A549 (cell line): Measurements from ENCODE around the gene TSNAX. TPM values are rescaled to one million over a fixed set of nuclear protein-coding genes. Genes with fewer than 3 reads are reported as not detected.
A peak's percentile ranks its signal among the peaks of the same experiment; 100 is the strongest.

Source experiments
- ATAC-seq, 2 experiments: fragments of 200-7000 bp in 1 of 2; fragments of >200 bp in 1 of 2; cut with Nextera tagmentation in 1 of 2; cut with Tn5 transposase in 1 of 2; 3 replicates each; pipeline versions ENCODE4 v1.8.0 to v1.9.1; 2018 to 2020; ENCODE audit warnings: mild to moderate bottlenecking in 1 of 2, moderate library complexity in 1 of 2
- CTCF ChIA-PET: fragments of 300-600 bp; sonication (Branson Sonifier 250); formaldehyde crosslinking; extraction: SDS; loops from one replicate; lab custom pipeline; 2021; ENCODE audit warnings: antibody characterized with exemption, inconsistent platforms; lab: Yijun Ruan, JAX
- POLR2A ChIA-PET: fragments of 350-600 bp; formaldehyde crosslinking; extraction: SDS; loops from one replicate; lab custom pipeline; 2021; ENCODE audit warnings: antibody characterized with exemption, inconsistent platforms; lab: Yijun Ruan, JAX
- DNase-seq, 2 experiments: peaks; one replicate each; pipeline versions ENCODE4 v3.0.0 to v3.0.0-alpha.2; 2011 to 2016; ENCODE audit warnings: low read depth in 1 of 2, low spot score in 1 of 2
- FAIRE-seq: peaks from 2 replicates; lab custom pipeline; 2011; peaks lifted over from hg19 to GRCh38; lab: Jason Lieb, UNC
- H3K27ac ChIP-seq, 2 experiments: fragments of >200 bp; sonication (Bioruptor Twin); formaldehyde crosslinking; 3 replicates each; pipeline ENCODE4 v1.5.1; 2016 to 2017
- H3K4me1 ChIP-seq: fragments of >200 bp; sonication (Bioruptor Twin); formaldehyde crosslinking; 3 replicates; pipeline ENCODE4 v1.6.1; 2016
- H3K4me2 ChIP-seq: fragments of >200 bp; sonication (Bioruptor Twin); formaldehyde crosslinking; 3 replicates; pipeline ENCODE4 v1.6.1; 2016
- H3K4me3 ChIP-seq: fragments of >200 bp; sonication (Bioruptor Twin); formaldehyde crosslinking; 3 replicates; pipeline ENCODE4 v1.5.1; 2016
- H3K9me3 ChIP-seq: fragments of >200 bp; sonication (Bioruptor Twin); formaldehyde crosslinking; 3 replicates; pipeline ENCODE4 v1.6.1; 2016
- ATOH8 ChIP-seq: fragments of 250-450 bp; sonication (Bioruptor Pico); IDR thresholded peaks from 2 replicates; pipeline ENCODE4 v1.5.0; 2020; ENCODE audit warnings: low read depth, mild to moderate bottlenecking, moderate library complexity
- BHLHE40 ChIP-seq: IDR thresholded peaks from 2 replicates; pipeline ENCODE4 v1.6.1; 2012; ENCODE audit warnings: low read depth, low read length, inconsistent platforms
- CEBPB ChIP-seq, 2 experiments: fragments of >200 bp in 1 of 2; sonication (Bioruptor Twin) in 1 of 2; formaldehyde crosslinking in 1 of 2; IDR thresholded peaks; 2 replicates each; pipeline ENCODE4 v1.6.1; 2012 to 2016
- E2F6 ChIP-seq: IDR thresholded peaks from 2 replicates; pipeline ENCODE4 v1.6.1; 2012; ENCODE audit warnings: low read depth, borderline replicate concordance
- EHF ChIP-seq: fragments of 250-450 bp; sonication (Bioruptor Pico); IDR thresholded peaks from 2 replicates; pipeline ENCODE4 v1.5.0; 2020; ENCODE audit warnings: mild to moderate bottlenecking
- EHMT2 ChIP-seq: fragments of 200-600 bp; sonication (generic); IDR thresholded peaks from 2 replicates; pipeline ENCODE4 v1.6.1; 2016; ENCODE audit warnings: antibody characterized with exemption, low read depth, mild to moderate bottlenecking, moderate library complexity
- EP300 ChIP-seq, 2 experiments: fragments of >200 bp; sonication (Bioruptor Twin); formaldehyde crosslinking; IDR thresholded peaks; 2 replicates in 1 of 2; 3 replicates in 1 of 2; pipeline ENCODE4 v1.6.1; 2016 to 2017
- FOSB ChIP-seq: fragments of 250-450 bp; sonication (Bioruptor Pico); IDR thresholded peaks from 2 replicates; pipeline ENCODE4 v1.5.0; 2020; ENCODE audit warnings: mild to moderate bottlenecking, moderate library complexity
- FOSL2 ChIP-seq, 2 experiments: fragments of 450-650 bp in 1 of 2; fragments of >200 bp in 1 of 2; sonication (Bioruptor Twin) in 1 of 2; formaldehyde crosslinking; IDR thresholded peaks; 2 replicates each; pipeline versions ENCODE4 v1.5.0 to v1.6.1; 2016 to 2020; ENCODE audit warnings: mild to moderate bottlenecking in 1 of 2, moderate library complexity in 1 of 2
- FOXS1 ChIP-seq: fragments of 250-450 bp; sonication (Bioruptor Pico); IDR thresholded peaks from 2 replicates; pipeline ENCODE4 v1.5.0; 2020; ENCODE audit warnings: mild to moderate bottlenecking, moderate library complexity
- GATA3 ChIP-seq: IDR thresholded peaks from 2 replicates; pipeline ENCODE4 v1.6.1; 2012; ENCODE audit warnings: borderline replicate concordance
- HDAC2 ChIP-seq: fragments of 200-600 bp; sonication (generic); IDR thresholded peaks from 2 replicates; pipeline ENCODE4 v1.6.1; 2016
- HES2 ChIP-seq: fragments of >200 bp; sonication (Bioruptor Twin); formaldehyde crosslinking; IDR thresholded peaks from 2 replicates; pipeline ENCODE4 v1.6.1; 2016
- HOXA7 ChIP-seq: fragments of 250-450 bp; sonication (Bioruptor Pico); IDR thresholded peaks from 2 replicates; pipeline ENCODE4 v1.5.0; 2020; ENCODE audit warnings: mild to moderate bottlenecking, moderate library complexity
- HOXB5 ChIP-seq: fragments of 250-450 bp; sonication (Bioruptor Pico); IDR thresholded peaks from 2 replicates; pipeline ENCODE4 v1.5.0; 2020; ENCODE audit warnings: mild to moderate bottlenecking, moderate library complexity
- JUNB ChIP-seq: fragments of >200 bp; sonication (Bioruptor Twin); formaldehyde crosslinking; IDR thresholded peaks from 2 replicates; pipeline ENCODE4 v1.6.1; 2016
- KDM1A ChIP-seq: fragments of 200-600 bp; sonication (generic); IDR thresholded peaks from 2 replicates; pipeline ENCODE4 v1.6.1; 2016; ENCODE audit warnings: low read depth, mild to moderate bottlenecking
- KDM5A ChIP-seq: fragments of 200-600 bp; sonication (generic); IDR thresholded peaks from 2 replicates; pipeline ENCODE4 v1.6.1; 2016; ENCODE audit warnings: antibody characterized with exemption, mild to moderate bottlenecking
- MAFK ChIP-seq: fragments of 450-650 bp; IDR thresholded peaks from 2 replicates; pipeline ENCODE4 v1.6.1; 2014; ENCODE audit not compliant: partially characterized antibody
- MAZ ChIP-seq: fragments of 150-350 bp; IDR thresholded peaks from 2 replicates; pipeline ENCODE4 v1.6.1; 2014; ENCODE audit warnings: antibody characterized with exemption, low read depth, low read length, borderline replicate concordance
- MYC ChIP-seq: IDR thresholded peaks from 2 replicates; pipeline ENCODE4 v1.6.1; 2012; ENCODE audit warnings: mild to moderate bottlenecking, inconsistent platforms, low read length, improper control_type of control experiment, borderline replicate concordance
- NR3C1 ChIP-seq: fragments of >200 bp; sonication (Bioruptor Twin); formaldehyde crosslinking; IDR thresholded peaks from 3 replicates; pipeline ENCODE4 v1.6.1; 2017
- PBX3 ChIP-seq: IDR thresholded peaks from 2 replicates; pipeline ENCODE4 v1.6.1; 2012
- PHF8 ChIP-seq: fragments of 200-600 bp; sonication (generic); IDR thresholded peaks from 2 replicates; pipeline ENCODE4 v1.6.1; 2016; ENCODE audit warnings: low read depth, mild to moderate bottlenecking, antibody characterized with exemption, moderate library complexity, borderline replicate concordance
- RAD21 ChIP-seq, 2 experiments: fragments of >200 bp in 1 of 2; sonication (Bioruptor Twin) in 1 of 2; formaldehyde crosslinking in 1 of 2; IDR thresholded peaks in 1 of 2; conservative IDR thresholded peaks in 1 of 2; 2 replicates in 1 of 2; 3 replicates in 1 of 2; pipeline ENCODE4 v1.6.1; 2012 to 2018; ENCODE audit warnings: inconsistent platforms in 1 of 2
- RCOR1 ChIP-seq: fragments of 150-350 bp; IDR thresholded peaks from 2 replicates; pipeline ENCODE4 v1.6.1; 2014; ENCODE audit warnings: antibody characterized with exemption, low read length, low read depth
- REST ChIP-seq: fragments of 200-600 bp; sonication (generic); IDR thresholded peaks from 2 replicates; pipeline ENCODE4 v1.6.1; 2016; ENCODE audit warnings: antibody characterized with exemption, mild to moderate bottlenecking, moderate library complexity
- RFX5 ChIP-seq: fragments of 450-650 bp; IDR thresholded peaks from 2 replicates; pipeline ENCODE4 v1.7.1; 2014; ENCODE audit warnings: antibody characterized with exemption, mild to moderate bottlenecking, moderate library complexity
- RNF2 ChIP-seq: fragments of 200-600 bp; sonication (generic); IDR thresholded peaks from 2 replicates; pipeline ENCODE4 v1.6.1; 2016; ENCODE audit warnings: low read depth, mild to moderate bottlenecking, antibody characterized with exemption, moderate library complexity, borderline replicate concordance
- SREBF2 ChIP-seq: fragments of 450-650 bp; IDR thresholded peaks from 2 replicates; pipeline ENCODE4 v1.6.1; 2014; ENCODE audit warnings: mild to moderate bottlenecking, moderate library complexity
- TP53 ChIP-seq: fragments of 250-450 bp; sonication (Bioruptor Pico); IDR thresholded peaks from 2 replicates; pipeline ENCODE4 v1.5.0; 2021; ENCODE audit warnings: mild to moderate bottlenecking, moderate library complexity
- ZC3H11A ChIP-seq: fragments of 450-650 bp; IDR thresholded peaks from 2 replicates; pipeline ENCODE4 v1.6.1; 2014; ENCODE audit warnings: antibody characterized with exemption, mild to moderate bottlenecking
- ZNF302 ChIP-seq: fragments of 250-450 bp; sonication (Bioruptor Pico); IDR thresholded peaks from 2 replicates; pipeline ENCODE4 v1.9.0; 2021; ENCODE audit warnings: inconsistent platforms, mild to moderate bottlenecking, moderate library complexity
- ZSCAN20 ChIP-seq: fragments of 250-450 bp; sonication (Bioruptor Pico); IDR thresholded peaks from 2 replicates; pipeline ENCODE4 v1.8.0; 2022; ENCODE audit warnings: mild to moderate bottlenecking, moderate library complexity
- WGBS: methylation state at CpG from one replicate; pipeline ENCODE4 v1.1.6; 2017; ENCODE audit errors: missing lambda C conversion rate; 5-methylcytosine and 5-hydroxymethylcytosine counted together
- polyA minus RNA-seq: library from RNA; depleted of rRNA, polyadenylated mRNA; stranded (reverse); fragments of >200 nt; gene quantifications from 2 replicates; pipeline ENCODE4 v1.2.3, GENCODE V29; 2011; rRNA and poly(A)+ RNA removed
- polyA plus RNA-seq, 4 experiments: library from polyadenylated mRNA; depleted of rRNA in 3 of 4; stranded (reverse); fragments of >200 nt; fragmentation: RNase III in 1 of 4; extraction: RNeasy Plus Mini Kit Qiagen cat#74134 plus additional on column Dnase treatment in 1 of 4; gene quantifications; 2 replicates in 3 of 4; 3 replicates in 1 of 4; pipeline ENCODE4 v1.2.3, GENCODE V29; 2011 to 2017

The TSNAX gene
- polyA plus RNA-seq (2011; rRNA removed) = 45.0 and 58.3 TPM in 2 replicates
- 14.2 and 15.8 TPM in 2 replicates for polyA plus RNA-seq (2012; cell fraction: cytosol; rRNA removed)
- polyA plus RNA-seq (2012; cell fraction: nucleus; rRNA removed) = 7.4 and 9.0 TPM in 2 replicates
- polyA plus RNA-seq (2017; fragmentation: RNase III; extraction: RNeasy Plus Mini Kit Qiagen cat#74134 plus additional on column Dnase treatment) = 48.5 to 51.9 TPM (median 51.4 TPM) in 3 replicates
- polyA minus RNA-seq = 36.6 and 38.1 TPM in 2 replicates

- H3K27ac ChIP-seq = peak within 1 kb of the TSS; percentile 77 to 98
- FAIRE-seq = no peak
- peaks cover 17% of the 10 kb centered on the region; the same call in 2 of the 3 replicates for H3K4me1 ChIP-seq
- 1% methylated on average over 31 of the region's 61 CpGs for WGBS
- H3K4me2 ChIP-seq = peak within 1 kb of the TSS; percentile 79
- H3K4me3 ChIP-seq = peak within 1 kb of the TSS; percentile 80
- ChIA-PET POLR2A (interaction anchor here (0.7 to 1.0 kb wide), 2 partner anchors 171 to 187 kb away, joined by 3 to 5 read pairs; no protein-coding TSS in a partner anchor), CTCF (interaction anchor here (0.9 to 2.1 kb wide), 5 partner anchors 12 to 135 kb away, joined by 3 to 6 read pairs (median 4); no protein-coding TSS in a partner anchor)
- peak; percentile 97 to 98 for ATAC-seq
- peak; percentile 80 to 95 for DNase-seq
- H3K9me3 ChIP-seq = no peaks in the 10 kb centered on the region
- TF ChIP-seq ZNF302 (CRISPR knock-in tag) (no peak), ATOH8 (CRISPR knock-in tag) (no peak), JUNB (no peak), HOXA7 (CRISPR knock-in tag) (no peak), EP300 (IDR thresholded peaks at IDR 0.05) (no peak; a peak in 1 of 5 replicates), EHF (CRISPR knock-in tag) (no peak), TP53 (CRISPR knock-in tag) (no peak), FOXS1 (no peak), RFX5 (no peak), PHF8 (peak; percentile 57; the same call in 1 of the 2 replicates), MAFK (no peak), RNF2 (no peak), RCOR1 (no peak), ZSCAN20 (CRISPR knock-in tag) (no peak), PBX3 (no peak), RAD21 (conservative IDR thresholded peaks at IDR 0.05 in 1 of 2, IDR thresholded peaks at IDR 0.05 in 1 of 2) (peak in 1 of 2 experiments; percentile 22; a peak in 1 of 5 replicates), FOSL2 (IDR thresholded peaks at IDR 0.05) (no peak), FOSL2 (CRISPR knock-in tag; IDR thresholded peaks at IDR 0.05) (no peak), KDM1A (no peak), EHMT2 (no peak), GATA3 (peak; percentile 31; the same call in 1 of the 2 replicates), HOXB5 (CRISPR knock-in tag) (no peak), REST (no peak), KDM5A (peak; percentile 70), SREBF2 (no peak), E2F6 (peak; percentile 70; the same call in 1 of the 2 replicates), HES2 (no peak), BHLHE40 (no peak), CEBPB (IDR thresholded peaks at IDR 0.05) (no peak), MYC (peak; percentile 95), HDAC2 (no peak), NR3C1 (no peak), FOSB (no peak), ZC3H11A (no peak), MAZ (0 out of 2 replicates have a peak, but pooled peaks have one; percentile 58)
Measured at GRCh38 chr1:231528172-231529029, at the start of gene TSNAX. Gene TSNAX (plus strand): TSS chr1:231528669. CDS start chr1:231528811, 142 bp downstream.
